Activated B cell treated with CpG ODN at 0.5 μM for 24 hours (primary cell): ENCODE measurements around the gene ATF6. TPM values are rescaled to one million over a fixed set of nuclear protein-coding genes. Genes with fewer than 3 reads are reported as not detected.

Experiments used
- ATAC-seq: fragments of 200-7000 bp; cut with Tn5 transposase; one replicate; pipeline ENCODE4 v1.10.0; 2021; ENCODE audit warnings: low read depth, mild to moderate bottlenecking, moderate library complexity
- CTCF ChIA-PET: fragments of 350-600 bp; sonication (Branson Sonifier 250); formaldehyde crosslinking; loops from one replicate; lab custom pipeline; 2021; ENCODE audit warnings: antibody characterized with exemption; lab: Charles Lee
- POLR2A ChIA-PET: fragments of 350-600 bp; sonication (Branson Sonifier 250); formaldehyde crosslinking; loops from one replicate; lab custom pipeline; 2021; ENCODE audit warnings: antibody characterized with exemption; lab: Charles Lee
- DNase-seq: peaks from one replicate; pipeline ENCODE4 v3.0.0; 2022
- H3K27ac Mint-ChIP-seq: one replicate; pipeline ENCODE4 v1.8.0; 2020; ENCODE audit warnings: mixed read lengths
- H3K27me3 Mint-ChIP-seq: one replicate; pipeline ENCODE4 v1.8.0; 2021; ENCODE audit warnings: mixed read lengths
- H3K36me3 Mint-ChIP-seq: one replicate; pipeline ENCODE4 v1.8.0; 2021; ENCODE audit warnings: low read depth, mixed read lengths
- H3K4me1 Mint-ChIP-seq: one replicate; pipeline ENCODE4 v1.8.0; 2021; ENCODE audit warnings: mixed read lengths
- H3K4me3 Mint-ChIP-seq: one replicate; pipeline ENCODE4 v1.8.0; 2020; ENCODE audit warnings: mild to moderate bottlenecking, mixed read lengths
- H3K9me3 Mint-ChIP-seq: one replicate; pipeline ENCODE4 v1.8.0; 2020; ENCODE audit warnings: mixed read lengths
- CTCF ChIP-seq: fragments of 200-600 bp; IDR thresholded peaks from one replicate; pipeline ENCODE4 v1.8.0; 2022; ENCODE audit warnings: antibody characterized with exemption, mild to moderate bottlenecking
- intact Hi-C: fragments of 100-400 bp; cut with micrococcal nuclease; formaldehyde crosslinking; loops from one replicate; pipeline ENCODE4 v1.15.1; 2024
- total RNA-seq: library from RNA; stranded (reverse); gene quantifications from 2 replicates; pipeline ENCODE4 v1.2.3, GENCODE V29; 2022

Gene ATF6
- total RNA-seq, 1 donor from 2014 or later, result 24.6 TPM

GRCh38 chr1:161940866-161941591 lies 174.9 kb downstream of the ATF6 start:
- Mint-ChIP-seq H3K9me3 (no peaks in the 10 kb centered on the region), H3K4me1 (no peaks in the 10 kb centered on the region), H3K36me3 (peaks cover 52% of the 10 kb centered on the region), H3K4me3 (no peak overlapping the region), H3K27me3 (no peaks in the 10 kb centered on the region), H3K27ac (no peak overlapping the region)
- TF ChIP-seq CTCF, result no peak
- intact Hi-C loops, result no loop called here
- ChIA-PET CTCF (no interaction called here), POLR2A (no interaction called here)
- DNase-seq, result no peak
- ATAC-seq, result no peak

GRCh38 chr1:161941726-161942436 lies 175.8 kb downstream of the ATF6 start:
- Mint-ChIP-seq H3K27ac (no peak overlapping the region), H3K4me3 (no peak overlapping the region), H3K9me3 (no peaks in the 10 kb centered on the region), H3K4me1 (no peaks in the 10 kb centered on the region), H3K36me3 (peaks cover 49% of the 10 kb centered on the region), H3K27me3 (no peaks in the 10 kb centered on the region)
- ATAC-seq, result no peak
- TF ChIP-seq CTCF, result no peak
- CTCF ChIA-PET, result no interaction called here
- POLR2A ChIA-PET, result no interaction called here
- intact Hi-C loops, result no loop called here
- no peak for DNase-seq

GRCh38 chr1:161943737-161944136 lies 177.6 kb downstream of the ATF6 start:
- no peaks in the 10 kb centered on the region for H3K27me3 Mint-ChIP-seq
- H3K27ac Mint-ChIP-seq, result no peak overlapping the region
- TF ChIP-seq CTCF, result no peak
- CTCF ChIA-PET, result no interaction called here
- POLR2A ChIA-PET, result no interaction called here
- H3K36me3 Mint-ChIP-seq, result peaks cover 56% of the 10 kb centered on the region
- H3K4me1 Mint-ChIP-seq, result no peaks in the 10 kb centered on the region
- no peak overlapping the region for H3K4me3 Mint-ChIP-seq
- intact Hi-C loops, result no loop called here
- no peak for DNase-seq
- H3K9me3 Mint-ChIP-seq, result no peaks in the 10 kb centered on the region
- ATAC-seq, result no peak

GRCh38 chr1:161944381-161944780 lies 178.3 kb downstream of the ATF6 start:
- no peak for ATAC-seq
- H3K4me3 Mint-ChIP-seq, result no peak overlapping the region

More at GRCh38 chr1:161944381-161944780, 178.3 kb downstream of the ATF6 start:
- no peak for DNase-seq
- CTCF ChIA-PET, result no interaction called here
- POLR2A ChIA-PET, result no interaction called here
- H3K27me3 Mint-ChIP-seq, result no peaks in the 10 kb centered on the region
- no peaks in the 10 kb centered on the region for H3K4me1 Mint-ChIP-seq
- no peak for TF ChIP-seq CTCF
- intact Hi-C loops, result no loop called here
- peaks cover 56% of the 10 kb centered on the region for H3K36me3 Mint-ChIP-seq
- no peaks in the 10 kb centered on the region for H3K9me3 Mint-ChIP-seq
- no peak overlapping the region for H3K27ac Mint-ChIP-seq
